IMR-90 (cell line): ENCODE measurements around the gene FAM20B. TPM values are rescaled to one million over a fixed set of nuclear protein-coding genes. Genes with fewer than 3 reads are reported as not detected.

Source experiments
- ATAC-seq: fragments of 200-7000 bp; cut with Tn5 transposase; 2 replicates; pipeline ENCODE4 v1.9.1; 2020; ENCODE audit warnings: low read depth, mild to moderate bottlenecking, moderate library complexity
- BruUV-seq: library from RNA; stranded (reverse); fragments of 400-500 nt; replicated peaks from 2 replicates; lab custom pipeline; 2021; lab: Mats Ljungman, UMichigan
- CTCF ChIA-PET: fragments of 300-600 bp; formaldehyde crosslinking; extraction: SDS; loops from one replicate; lab custom pipeline; 2021; ENCODE audit warnings: antibody characterized with exemption; lab: Yijun Ruan, JAX
- POLR2A ChIA-PET: fragments of 300-600 bp; sonication (Branson Sonifier 250); formaldehyde crosslinking; loops from one replicate; lab custom pipeline; 2022; ENCODE audit warnings: antibody characterized with exemption; ENCODE audit not compliant: unreplicated experiment; lab: Charles Lee
- DNase-seq: peaks from one replicate; pipeline ENCODE4 v3.0.0; 2013
- H2AFZ ChIP-seq: replicated peaks from 2 replicates; pipeline ENCODE3; 2013; ENCODE audit warnings: low read length, mild to moderate bottlenecking; ENCODE audit not compliant: poor library complexity
- H2AK5ac ChIP-seq: 2 replicates; pipeline ENCODE4 v1.6.1; 2013; ENCODE audit warnings: low read depth, low read length, inconsistent platforms
- H2AK9ac ChIP-seq: replicated peaks from 2 replicates; pipeline ENCODE3; 2013; ENCODE audit warnings: mild to moderate bottlenecking, low read depth, low read length, moderate library complexity; ENCODE audit not compliant: poor library complexity
- H2BK120ac ChIP-seq: 2 replicates; pipeline ENCODE4 v1.6.1; 2013; ENCODE audit warnings: low read depth, low read length, inconsistent platforms
- H2BK15ac ChIP-seq: 3 replicates; pipeline ENCODE4 v1.6.1; 2013; ENCODE audit warnings: low read depth, low read length, inconsistent platforms
- H2BK20ac ChIP-seq: 2 replicates; pipeline ENCODE4 v1.6.1; 2013; ENCODE audit warnings: low read depth, mild to moderate bottlenecking, inconsistent platforms, low read length, moderate library complexity
- H2BK5ac ChIP-seq: 2 replicates; pipeline ENCODE4 v1.6.1; 2013; ENCODE audit warnings: mild to moderate bottlenecking, low read depth, low read length, inconsistent platforms; ENCODE audit not compliant: poor library complexity, severe bottlenecking
- H3K14ac ChIP-seq: replicated peaks from 2 replicates; pipeline ENCODE4 v1.6.1; 2013; ENCODE audit warnings: low read depth, low read length, inconsistent platforms
- H3K18ac ChIP-seq: 2 replicates; pipeline ENCODE4 v1.6.1; 2013; ENCODE audit warnings: low read depth, low read length, control low read depth
- H3K23ac ChIP-seq: 2 replicates; pipeline ENCODE4 v1.6.1; 2013; ENCODE audit warnings: low read depth, low read length, inconsistent platforms
- H3K27ac ChIP-seq: 2 replicates; pipeline ENCODE4 v1.5.1; 2013; ENCODE audit warnings: mild to moderate bottlenecking, control low read depth, low read length; ENCODE audit not compliant: insufficient read depth
- H3K27me3 ChIP-seq: 2 replicates; pipeline ENCODE4 v1.6.1; 2013; ENCODE audit warnings: low read length; ENCODE audit not compliant: control insufficient read depth, insufficient read depth
- H3K36me3 ChIP-seq: 2 replicates; pipeline ENCODE4 v1.6.1; 2013; ENCODE audit warnings: low read length, mixed read lengths; ENCODE audit not compliant: control insufficient read depth, insufficient read depth
- H3K4ac ChIP-seq: 2 replicates; pipeline ENCODE4 v1.6.1; 2013; ENCODE audit warnings: low read depth, low read length, inconsistent platforms
- H3K4me1 ChIP-seq: 2 replicates; pipeline ENCODE4 v1.6.1; 2013; ENCODE audit warnings: low read length, mixed read lengths; ENCODE audit not compliant: control insufficient read depth, insufficient read depth
- H3K4me2 ChIP-seq: 2 replicates; pipeline ENCODE4 v1.6.1; 2013; ENCODE audit warnings: low read depth, mild to moderate bottlenecking, control low read depth, low read length, moderate library complexity
- H3K4me3 ChIP-seq: 2 replicates; pipeline ENCODE4 v1.5.1; 2013; ENCODE audit warnings: low read depth, mild to moderate bottlenecking, control low read depth, low read length, moderate library complexity; ENCODE audit not compliant: insufficient read depth
- H3K56ac ChIP-seq: 2 replicates; pipeline ENCODE4 v1.6.1; 2013; ENCODE audit warnings: low read length, inconsistent platforms; ENCODE audit not compliant: insufficient read depth; ENCODE audit errors: extremely low read depth
- H3K79me1 ChIP-seq, 2 experiments: 2 replicates each; pipeline ENCODE4 v1.6.1; 2013; ENCODE audit warnings: low read length in 2 of 2, inconsistent platforms in 1 of 2, low read depth in 1 of 2
- H3K9ac ChIP-seq: 2 replicates; pipeline ENCODE4 v1.6.1; 2013; ENCODE audit warnings: low read depth, low read length, control low read depth
- H3K9me1 ChIP-seq: 2 replicates; pipeline ENCODE4 v1.6.1; 2013; ENCODE audit warnings: low read length, inconsistent platforms; ENCODE audit not compliant: insufficient read depth
- H3K9me3 ChIP-seq: 2 replicates; pipeline ENCODE4 v1.6.1; 2013; ENCODE audit warnings: low read length; ENCODE audit not compliant: control insufficient read depth, insufficient read depth
- H4K20me1 ChIP-seq: 2 replicates; pipeline ENCODE4 v1.6.1; 2013; ENCODE audit warnings: low read length, inconsistent platforms; ENCODE audit not compliant: insufficient read depth
- H4K5ac ChIP-seq: 2 replicates; pipeline ENCODE4 v1.6.1; 2013; ENCODE audit warnings: mild to moderate bottlenecking, low read depth, low read length, control low read depth
- H4K8ac ChIP-seq, 2 experiments: 2 replicates each; pipeline ENCODE4 v1.6.1; 2013; ENCODE audit warnings: low read depth in 2 of 2, low read length in 2 of 2, control low read depth in 1 of 2, inconsistent platforms in 1 of 2
- H4K91ac ChIP-seq: 2 replicates; pipeline ENCODE4 v1.6.1; 2013; ENCODE audit warnings: low read depth, low read length, inconsistent platforms; ENCODE audit not compliant: insufficient read depth
- BHLHE40 ChIP-seq: fragments of 150-350 bp; IDR thresholded peaks from 2 replicates; pipeline ENCODE4 v1.6.1; 2016; ENCODE audit warnings: mild to moderate bottlenecking, low read depth, low read length
- CEBPB ChIP-seq: IDR thresholded peaks from 2 replicates; pipeline ENCODE4 v1.6.1; 2012; ENCODE audit warnings: low read depth, low read length, improper control_type of control experiment
- ELK1 ChIP-seq: fragments of 150-350 bp; IDR thresholded peaks from 2 replicates; pipeline ENCODE4 v1.6.1; 2016; ENCODE audit warnings: low read depth, mild to moderate bottlenecking, low read length, moderate library complexity, borderline replicate concordance
- FOS ChIP-seq: fragments of 150-350 bp; IDR thresholded peaks from 2 replicates; pipeline ENCODE4 v1.6.1; 2016; ENCODE audit warnings: low read depth, low read length
- MAFK ChIP-seq: IDR thresholded peaks from 2 replicates; pipeline ENCODE4 v1.6.1; 2012; ENCODE audit warnings: low read depth, low read length, improper control_type of control experiment
- NFE2L2 ChIP-seq: fragments of 150-350 bp; IDR thresholded peaks from 2 replicates; pipeline ENCODE4 v1.6.1; 2016; ENCODE audit warnings: low read depth, mild to moderate bottlenecking, low read length
- POLR2A ChIP-seq: IDR thresholded peaks from 2 replicates; pipeline ENCODE4 v1.6.1; 2012; ENCODE audit warnings: mild to moderate bottlenecking, low read depth, low read length
- RAD21 ChIP-seq: IDR thresholded peaks from 2 replicates; pipeline ENCODE4 v1.6.1; 2012; ENCODE audit warnings: low read length, improper control_type of control experiment
- RCOR1 ChIP-seq: IDR thresholded peaks from 2 replicates; pipeline ENCODE4 v1.6.1; 2012; ENCODE audit warnings: mild to moderate bottlenecking, low read length, improper control_type of control experiment; ENCODE audit not compliant: insufficient replicate concordance
- RFX5 ChIP-seq: IDR thresholded peaks from 2 replicates; pipeline ENCODE4 v1.8.0; 2012; ENCODE audit warnings: low read depth, mild to moderate bottlenecking, low read length, moderate library complexity
- USF2 ChIP-seq: fragments of 150-350 bp; IDR thresholded peaks from 2 replicates; pipeline ENCODE4 v1.6.1; 2017; ENCODE audit warnings: mild to moderate bottlenecking, antibody characterized with exemption, low read length, low read depth
- WGBS, 2 experiments: methylation state at CpG; one replicate each; pipeline versions ENCODE4 v1.1.5 to v1.1.7; 2013; ENCODE audit warnings: missing lambda C conversion rate in 2 of 2; ENCODE audit not compliant: insufficient read length in 1 of 2; ENCODE audit errors: extremely low coverage in 2 of 2; 5-methylcytosine and 5-hydroxymethylcytosine counted together
- dilution Hi-C: fragments of 300-500 bp; cut with HindIII; formaldehyde crosslinking; loops from one replicate; pipeline ENCODE4 v1.14.3; 2018; ENCODE audit warnings: low sequenced_read_pairs; ENCODE audit not compliant: unreplicated experiment
- in situ Hi-C: fragments of 300-500 bp; cut with MboI; formaldehyde crosslinking; loops from 3 replicates; pipeline ENCODE4 v1.14.3; 2019; ENCODE audit warnings: low sequenced_read_pairs, inconsistent platforms, mixed read lengths
- intact Hi-C: fragments of 100-400 bp; cut with micrococcal nuclease; formaldehyde crosslinking; loops from 2 replicates; pipeline ENCODE4 v1.10.0; 2022
- polyA plus RNA-seq, 3 experiments: library from polyadenylated mRNA; depleted of rRNA; stranded (reverse); fragments of >200 nt; gene quantifications; 2 replicates each; pipeline ENCODE4 v1.2.3, GENCODE V29; 2012; ENCODE audit warnings: low replicate concordance in 1 of 3
- total RNA-seq: library from RNA; depleted of rRNA; stranded (reverse); fragments of >200 nt; gene quantifications from 2 replicates; pipeline ENCODE4 v1.2.3, GENCODE V29; 2012

Gene FAM20B
- total and polyA plus RNA-seq, 2 of the 4 experiments (the other 2 are of a cell fraction): 17.1 to 38.4 TPM

- dilution Hi-C loops: no loop called here
- H3K79me1 ChIP-seq: no peaks in the 10 kb centered on the region
- 0 out of 2 replicates have a peak overlapping the region, but pooled peaks have one; percentile 52 for H3K23ac ChIP-seq
- ChIA-PET POLR2A (no interaction called here), CTCF (interaction anchor here (0.5 to 1.3 kb wide), 6 partner anchors 12 to 707 kb away, joined by 3 to 4 read pairs (median 4); no protein-coding TSS in a partner anchor)
- no peak overlapping the region for H3K27ac ChIP-seq
- in situ Hi-C loops: no loop called here
- no peak overlapping the region for H4K5ac ChIP-seq
- no peaks in the 10 kb centered on the region for H3K36me3 ChIP-seq
- no peaks in the 10 kb centered on the region for H3K27me3 ChIP-seq
- ATAC-seq (peak; percentile 82), DNase-seq (peak; percentile 82)
- H3K9me3 ChIP-seq: no peaks in the 10 kb centered on the region
- WGBS, 2 experiments: no CpG with 5 or more reads among the region's 5 CpGs
- peak overlapping the region; percentile 80 for H2AFZ ChIP-seq
- no peak overlapping the region for H2BK120ac ChIP-seq
- no peak overlapping the region for H2AK5ac ChIP-seq
- peaks cover 10% of the 10 kb centered on the region for H3K9me1 ChIP-seq
- no peak overlapping the region for H4K8ac ChIP-seq
- no TSS peak for BruUV-seq
- TF ChIP-seq RAD21 (no peak), MAFK (no peak), CEBPB (no peak), USF2 (no peak), RCOR1 (no peak), ELK1 (no peak), NFE2L2 (no peak), FOS (no peak), BHLHE40 (no peak), POLR2A (no peak), RFX5 (no peak)
- H2BK15ac ChIP-seq: no peak overlapping the region
- peak overlapping the region; percentile 22 for H2AK9ac ChIP-seq
- no peak overlapping the region for H3K4ac ChIP-seq
- intact Hi-C loops: no loop called here
- no peaks in the 10 kb centered on the region for H4K20me1 ChIP-seq
- H3K56ac ChIP-seq: no peak overlapping the region
- H3K4me1 ChIP-seq: peaks cover 4% of the 10 kb centered on the region
- no peak overlapping the region for H3K4me2 ChIP-seq
- H2BK5ac ChIP-seq: no peak overlapping the region
- H3K18ac ChIP-seq: no peak overlapping the region
- no peak overlapping the region for H2BK20ac ChIP-seq
- no peak overlapping the region for H3K4me3 ChIP-seq
- H4K91ac ChIP-seq: no peak overlapping the region
- no peak overlapping the region for H3K9ac ChIP-seq
- H3K14ac ChIP-seq: peak overlapping the region; percentile 53; the same call in 1 of the 2 replicates
Measured at GRCh38 chr1:179016706-179017382, 8.8 kb upstream of the FAM20B start.
